Psoas muscle (tissue), 8 donors: ENCODE data around the gene PLIN4. TPM values are rescaled to one million over a fixed set of nuclear protein-coding genes. Genes with fewer than 3 reads are reported as not detected.
A peak's percentile ranks its signal among the peaks of the same experiment; 100 is the strongest.

ENCODE experiments used
- ATAC-seq, 4 donors: fragments of 200-7000 bp; cut with Tn5 transposase; one replicate each; pipeline ENCODE4 v1.9.1; 2020; ENCODE audit warnings: moderate library complexity in 3 of 4, mild to moderate bottlenecking in 2 of 4
- DNase-seq, 2 donors: peaks; one replicate each; pipeline ENCODE4 v3.0.0-alpha.2; 2020
- H3K27ac ChIP-seq: fragments of 200-600 bp; one replicate; pipeline ENCODE4 v1.8.0; 2022
- H3K27me3 ChIP-seq, 3 donors: fragments of 200-600 bp in 1 of 3; one replicate each; pipeline versions ENCODE4 v1.6.1 to v1.8.0; 2013 to 2022; ENCODE audit warnings: low read length in 2 of 3, mild to moderate bottlenecking in 2 of 3, moderate library complexity in 1 of 3; ENCODE audit not compliant: insufficient read depth in 3 of 3
- H3K36me3 ChIP-seq, 2 donors: fragments of 200-600 bp in 1 of 2; one replicate each; pipeline versions ENCODE4 v1.6.1 to v1.8.0; 2013 to 2022; ENCODE audit warnings: low read depth in 1 of 2, mild to moderate bottlenecking in 1 of 2, moderate library complexity in 1 of 2; ENCODE audit not compliant: insufficient read depth in 1 of 2
- H3K4me1 ChIP-seq: fragments of 200-600 bp; one replicate; pipeline ENCODE4 v1.8.0; 2022
- H3K4me3 ChIP-seq: fragments of 200-600 bp; one replicate; pipeline ENCODE4 v1.8.0; 2022; ENCODE audit warnings: mild to moderate bottlenecking
- H3K9me3 ChIP-seq: fragments of 200-600 bp; one replicate; pipeline ENCODE4 v1.8.0; 2022
- WGBS, 3 donors: extraction: QIAGEN DNeasy Blood & Tissue Kit; methylation state at CpG; one replicate each; pipeline versions ENCODE4 v1.1.6 to v1.1.7; 2013; 5-methylcytosine and 5-hydroxymethylcytosine counted together
- intact Hi-C, 2 donors: fragments of 100-400 bp; cut with DNase I; formaldehyde crosslinking; loops; one replicate each; pipeline versions ENCODE4 v1.11.0 to v1.14.2; 2022
- polyA plus RNA-seq, 3 donors: library from polyadenylated mRNA; stranded (reverse); fragments of 200-250 nt; gene quantifications; one replicate each; pipeline ENCODE4 v1.2.3, GENCODE V29; 2013
- total RNA-seq, 4 donors: library from RNA; stranded (reverse); fragmentation: NEBNext Ultra II Directional in 2 of 4; extraction: Animal tissue kit (Norgen Biotek cat#: 25700) in 2 of 4; gene quantifications; one replicate each; pipeline versions ENCODE4 v1.2.1 to v1.2.4, GENCODE V29; 2021 to 2023
- TF ChIP-seq, protein P1 (sequence below): fragments of 200-600 bp; IDR thresholded peaks from one replicate; pipeline ENCODE4 v1.8.0; 2022; ENCODE audit warnings: antibody characterized with exemption
- donor health status: healthy with polysubstance abuse.
- donor health status: DM: no; HTN: no; CAD: no; lungs with moderate emphysema.
- donor health status: Bipolar disorder and iron deficiency.
- donor health status: healthy.
- donor health status: DM: yes; HTN: yes; CAD: no.
- donor health status: DM: no; HTN: no; CAD: no.
- donor health status: DM: no; HTN: no; CAD: no.
- donor health status: DM: yes; HTN: yes; CAD: no.

The PLIN4 gene
- total and polyA plus RNA-seq, 7 donors, result 29.0 to 309 (median 115) TPM

DNA sequence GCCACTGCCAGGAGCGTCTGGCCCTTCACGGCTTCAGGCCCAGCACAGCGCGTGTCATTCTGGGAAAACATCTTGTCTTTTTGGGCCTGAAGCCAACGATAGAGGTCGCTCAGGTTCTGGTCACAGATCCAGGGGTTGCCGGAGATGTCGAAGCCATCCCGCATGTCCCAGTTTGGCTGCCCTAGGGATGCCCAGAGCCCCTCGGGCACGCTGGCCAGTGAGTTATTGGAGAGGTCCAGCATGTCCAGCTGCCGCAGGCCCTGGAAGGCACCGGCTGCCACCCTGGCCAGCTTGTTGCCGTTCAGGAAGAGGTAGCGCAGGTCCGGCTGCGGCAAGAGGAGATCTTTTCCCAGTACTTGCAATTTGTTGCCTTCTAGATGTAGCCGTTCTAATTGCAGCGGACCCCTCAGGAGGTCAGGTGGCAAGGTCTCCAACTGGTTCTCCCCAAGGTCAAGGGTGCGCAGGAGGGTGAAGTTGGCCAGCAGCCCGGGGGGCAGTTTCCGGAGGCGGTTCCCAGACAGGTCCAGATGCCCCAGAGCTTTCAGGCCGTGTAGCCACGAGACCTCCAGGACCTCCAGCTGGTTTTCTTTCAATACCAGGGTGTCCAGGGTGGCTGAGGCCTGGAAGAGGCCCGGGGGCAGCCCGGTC is 19.8 kb upstream of the PLIN4 start:
- Histone ChIP-seq H3K4me3 (no peak overlapping the region), H3K4me1 (peaks cover 36% of the 10 kb centered on the region), H3K9me3 (peaks cover 4% of the 10 kb centered on the region), H3K27ac (peak overlapping the region; percentile 90), H3K36me3 (no peaks in the 10 kb centered on the region), H3K27me3 (no peaks in the 10 kb centered on the region)
- peak in 1 of 2 donors; percentile 69 for DNase-seq
- 33 to 48% (median 33%) methylated on average over 27 of the region's 27 CpGs for WGBS, 3 donors
- TF ChIP-seq, protein P1, sequence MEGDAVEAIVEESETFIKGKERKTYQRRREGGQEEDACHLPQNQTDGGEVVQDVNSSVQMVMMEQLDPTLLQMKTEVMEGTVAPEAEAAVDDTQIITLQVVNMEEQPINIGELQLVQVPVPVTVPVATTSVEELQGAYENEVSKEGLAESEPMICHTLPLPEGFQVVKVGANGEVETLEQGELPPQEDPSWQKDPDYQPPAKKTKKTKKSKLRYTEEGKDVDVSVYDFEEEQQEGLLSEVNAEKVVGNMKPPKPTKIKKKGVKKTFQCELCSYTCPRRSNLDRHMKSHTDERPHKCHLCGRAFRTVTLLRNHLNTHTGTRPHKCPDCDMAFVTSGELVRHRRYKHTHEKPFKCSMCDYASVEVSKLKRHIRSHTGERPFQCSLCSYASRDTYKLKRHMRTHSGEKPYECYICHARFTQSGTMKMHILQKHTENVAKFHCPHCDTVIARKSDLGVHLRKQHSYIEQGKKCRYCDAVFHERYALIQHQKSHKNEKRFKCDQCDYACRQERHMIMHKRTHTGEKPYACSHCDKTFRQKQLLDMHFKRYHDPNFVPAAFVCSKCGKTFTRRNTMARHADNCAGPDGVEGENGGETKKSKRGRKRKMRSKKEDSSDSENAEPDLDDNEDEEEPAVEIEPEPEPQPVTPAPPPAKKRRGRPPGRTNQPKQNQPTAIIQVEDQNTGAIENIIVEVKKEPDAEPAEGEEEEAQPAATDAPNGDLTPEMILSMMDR, result no peak
- intact Hi-C loops, result loop anchor here in 1 of 2 donors (5.0 kb wide), 1 partner anchor 99 kb away; the partner anchor contains the start of gene TNFAIP8L1
- peak; percentile 11 to 50 (median 32) for ATAC-seq

GRCh38 chr19:4536798-4537197 is 18.5 kb upstream of the PLIN4 start:
- H3K4me1 ChIP-seq, result peaks cover 39% of the 10 kb centered on the region
- H3K27me3 ChIP-seq, result no peaks in the 10 kb centered on the region
- intact Hi-C loops, result loop anchor here in 1 of 2 donors (5.0 kb wide), 1 partner anchor 101 kb away; the partner anchor contains the start of gene TNFAIP8L1
- ATAC-seq (peak; percentile 28 to 62 (median 50)), DNase-seq (no peak)
- no peak overlapping the region for H3K4me3 ChIP-seq
- no peaks in the 10 kb centered on the region for H3K36me3 ChIP-seq
- H3K27ac ChIP-seq, result peak overlapping the region; percentile 90
- TF ChIP-seq, protein P1, result no peak
- H3K9me3 ChIP-seq, result peaks cover 4% of the 10 kb centered on the region
- 12 to 26% (median 21%) methylated on average over 5 of the region's 5 CpGs for WGBS, 3 donors

GRCh38 chr19:4534836-4535658 is 16.8 kb upstream of the PLIN4 start, which contains the start of gene PLIN5:
Gene PLIN5 (minus strand): TSS chr19:4535224. CDS start chr19:4534074, 1,150 bp downstream.
- intact Hi-C loops, result loop anchor here in 1 of 2 donors (5.0 kb wide), 1 partner anchor 102 kb away; the partner anchor contains the start of gene TNFAIP8L1
- TF ChIP-seq, protein P1, result no peak
- Histone ChIP-seq H3K9me3 (no peaks in the 10 kb centered on the region), H3K4me1 (peaks cover 39% of the 10 kb centered on the region), H3K27ac (peak within 1 kb of the TSS; percentile 90), H3K27me3 (no peaks in the 10 kb centered on the region), H3K4me3 (peak within 1 kb of the TSS; percentile 66), H3K36me3 (no peaks in the 10 kb centered on the region)
- DNase-seq (peak; percentile 84 to 95), ATAC-seq (peak; percentile 77 to 84 (median 82))
- 6 to 10% (median 6%) methylated on average over 43 to 49 of the region's 49 CpGs for WGBS, 3 donors

- DNase-seq, result no peak
- 79 to 82% (median 81%) methylated on average over 9 of the region's 9 CpGs for WGBS, 3 donors
- intact Hi-C loops, result no loop called here
- peak overlapping the region; percentile 90 for H3K27ac ChIP-seq
- TF ChIP-seq, protein P1, result no peak
- H3K4me1 ChIP-seq, result peaks cover 39% of the 10 kb centered on the region
- no peaks in the 10 kb centered on the region for H3K27me3 ChIP-seq
- H3K9me3 ChIP-seq, result no peaks in the 10 kb centered on the region
- peak overlapping the region; percentile 66 for H3K4me3 ChIP-seq
- ATAC-seq, result no peak
- H3K36me3 ChIP-seq, result peaks cover 0 to 4% of the 10 kb centered on the region in 2 donors
These were observed 15.6 kb upstream of the PLIN4 start for GRCh38 chr19:4533835-4534424.
